ENCODE results near the gene MAD2L1. TPM values are rescaled to one million over a fixed set of nuclear protein-coding genes. Genes with fewer than 3 reads are reported as not detected.
A peak's percentile ranks its signal among the peaks of the same experiment; 100 is the strongest.
"Not testable (repeated sequence)": the region's sequence is repeated elsewhere in the genome, so short reads cannot be mapped to it uniquely, and the experiment has no call there.

Gene MAD2L1
- polyA plus RNA-seq, 10 donors = 15.5 to 32.1 (median 21.8) TPM

- DNase-seq = not testable (repeated sequence)
These were observed 2.9 kb downstream of the MAD2L1 start for GRCh38 chr4:120063711-120064110.

GRCh38 chr4:120062663-120063195, 3.9 kb downstream of the MAD2L1 start:
- no peak for DNase-seq

GRCh38 chr4:120059036-120059435, 7.6 kb downstream of the MAD2L1 start:
- DNase-seq = no peak

GRCh38 chr4:120057416-120057815, 9.2 kb downstream of the MAD2L1 start:
- DNase-seq = no peak

- peak in 1 of 3 donors; percentile 40 for DNase-seq
These were observed 10.4 kb downstream of the MAD2L1 start for GRCh38 chr4:120056246-120056645.

- no peak for DNase-seq
These were observed 10.9 kb downstream of the MAD2L1 start for GRCh38 chr4:120055795-120056194.

- no peak for DNase-seq
These were observed 11.5 kb downstream of the MAD2L1 start for GRCh38 chr4:120055162-120055561.

GRCh38 chr4:120053911-120054310, 12.7 kb downstream of the MAD2L1 start:
- no peak for DNase-seq

- DNase-seq = peak; percentile 63 to 70 (median 66)
These were observed 13.8 kb downstream of the MAD2L1 start for GRCh38 chr4:120052856-120053255.

GRCh38 chr4:120051253-120051652, 15.4 kb downstream of the MAD2L1 start:
- DNase-seq = peak in 1 of 3 donors; percentile 69

GRCh38 chr4:120049732-120050494, 16.7 kb downstream of the MAD2L1 start:
- DNase-seq = peak; percentile 77 to 93 (median 89)

- no peak for DNase-seq
These were observed 22.8 kb downstream of the MAD2L1 start for GRCh38 chr4:120043828-120044227.

GRCh38 chr4:120037411-120037810, 29.2 kb downstream of the MAD2L1 start:
- peak in 1 of 3 donors; percentile 43 for DNase-seq

- no peak for DNase-seq
These were observed 31.7 kb downstream of the MAD2L1 start for GRCh38 chr4:120034913-120035312.

GRCh38 chr4:120026853-120027252, 39.8 kb downstream of the MAD2L1 start:
- DNase-seq = no peak

GRCh38 chr4:120025516-120025915, 41.1 kb downstream of the MAD2L1 start:
- DNase-seq = peak in 1 of 3 donors; percentile 36

GRCh38 chr4:120018786-120019185, 47.9 kb downstream of the MAD2L1 start:
- no peak for DNase-seq

- no peak for DNase-seq
These were observed 48.5 kb downstream of the MAD2L1 start for GRCh38 chr4:120017939-120018692.

GRCh38 chr4:120011725-120012124, 54.9 kb downstream of the MAD2L1 start:
- DNase-seq = peak in 1 of 3 donors; percentile 50

- DNase-seq = peak in 1 of 3 donors; percentile 52
These were observed 56.0 kb downstream of the MAD2L1 start for GRCh38 chr4:120010646-120011045.

GRCh38 chr4:120009731-120010130, 56.9 kb downstream of the MAD2L1 start:
- no peak for DNase-seq

- DNase-seq = no peak
These were observed 57.7 kb downstream of the MAD2L1 start for GRCh38 chr4:120008957-120009356.
